VCaP (cell line): ENCODE measurements around the gene TRAF2.

ENCODE experiments used
- H3K27ac ChIP-seq: fragments of 450-650 bp; 2 replicates; pipeline ENCODE4 v1.5.1; 2017
- TF ChIP-seq, protein P1 (sequence below): fragments of 450-650 bp; conservative IDR thresholded peaks from 2 replicates; pipeline ENCODE4 v1.5.1; 2017; ENCODE audit warnings: mild to moderate bottlenecking, moderate library complexity

Gene TRAF2

DNA sequence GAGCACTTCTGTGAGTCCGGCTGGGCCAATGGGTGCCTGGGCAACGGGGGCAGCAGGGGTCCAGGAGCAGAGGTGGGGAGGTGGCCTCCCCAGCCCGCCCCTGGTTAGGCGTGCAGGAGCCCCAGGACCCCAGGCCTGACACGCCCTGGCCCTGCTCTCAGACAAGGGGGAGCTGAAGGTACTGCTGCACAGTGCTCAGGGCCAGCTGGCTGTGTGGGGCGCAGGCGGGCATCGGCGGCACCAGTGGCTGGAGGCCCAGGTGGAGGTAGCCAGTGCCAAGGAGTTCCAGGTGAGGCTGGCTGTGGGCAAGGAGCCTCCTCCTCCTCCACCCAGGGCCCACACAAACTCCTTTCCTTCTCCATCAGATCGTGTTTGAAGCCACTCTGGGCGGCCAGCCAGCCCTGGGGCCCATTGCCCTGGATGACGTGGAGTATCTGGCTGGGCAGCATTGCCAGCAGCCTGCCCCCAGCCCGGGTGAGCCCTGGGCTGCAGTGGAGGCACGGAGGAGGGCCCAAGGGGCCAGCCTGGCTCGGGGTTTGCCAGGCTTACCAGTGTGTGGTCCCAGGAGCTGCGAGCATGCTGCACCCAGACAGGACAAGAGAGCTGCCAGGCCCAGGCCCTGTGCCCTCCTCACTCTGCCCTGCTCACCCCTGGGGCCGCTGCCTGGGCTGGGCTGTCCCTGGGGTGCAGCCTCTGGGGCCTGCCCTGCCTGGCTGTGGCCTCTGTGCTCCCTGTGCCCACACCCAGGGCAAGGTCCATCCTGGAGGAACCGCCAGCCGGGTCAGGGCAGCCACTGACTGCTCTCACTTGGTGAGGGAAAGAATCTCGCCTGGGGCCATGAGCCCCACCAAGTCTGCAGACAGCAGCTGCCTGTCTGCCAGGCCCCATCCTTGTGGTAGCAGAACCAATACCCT lies 27.2 kb upstream of the TRAF2 start:
- TF ChIP-seq, protein P1, sequence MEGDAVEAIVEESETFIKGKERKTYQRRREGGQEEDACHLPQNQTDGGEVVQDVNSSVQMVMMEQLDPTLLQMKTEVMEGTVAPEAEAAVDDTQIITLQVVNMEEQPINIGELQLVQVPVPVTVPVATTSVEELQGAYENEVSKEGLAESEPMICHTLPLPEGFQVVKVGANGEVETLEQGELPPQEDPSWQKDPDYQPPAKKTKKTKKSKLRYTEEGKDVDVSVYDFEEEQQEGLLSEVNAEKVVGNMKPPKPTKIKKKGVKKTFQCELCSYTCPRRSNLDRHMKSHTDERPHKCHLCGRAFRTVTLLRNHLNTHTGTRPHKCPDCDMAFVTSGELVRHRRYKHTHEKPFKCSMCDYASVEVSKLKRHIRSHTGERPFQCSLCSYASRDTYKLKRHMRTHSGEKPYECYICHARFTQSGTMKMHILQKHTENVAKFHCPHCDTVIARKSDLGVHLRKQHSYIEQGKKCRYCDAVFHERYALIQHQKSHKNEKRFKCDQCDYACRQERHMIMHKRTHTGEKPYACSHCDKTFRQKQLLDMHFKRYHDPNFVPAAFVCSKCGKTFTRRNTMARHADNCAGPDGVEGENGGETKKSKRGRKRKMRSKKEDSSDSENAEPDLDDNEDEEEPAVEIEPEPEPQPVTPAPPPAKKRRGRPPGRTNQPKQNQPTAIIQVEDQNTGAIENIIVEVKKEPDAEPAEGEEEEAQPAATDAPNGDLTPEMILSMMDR, result no peak
- peak overlapping the region; percentile 80 for H3K27ac ChIP-seq

DNA sequence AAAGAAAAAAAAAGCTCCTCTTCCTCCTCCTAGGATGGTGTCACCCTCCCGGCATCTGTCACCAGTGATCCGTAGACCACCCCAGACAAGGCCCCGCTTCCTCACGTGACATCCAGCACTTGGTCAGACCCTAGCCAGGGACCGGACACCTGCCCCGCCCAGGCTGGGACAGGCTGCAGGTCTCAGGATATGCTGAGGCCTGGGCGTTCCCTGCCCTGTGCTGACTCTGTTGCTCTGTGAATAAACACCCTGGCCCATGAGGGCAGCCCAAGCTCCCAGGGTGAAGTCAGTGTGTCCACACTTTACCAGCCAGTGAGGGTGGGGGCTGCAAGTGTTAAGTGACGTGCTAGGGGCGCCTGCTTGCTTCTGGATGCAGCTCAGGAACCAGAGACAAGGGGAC lies 25.8 kb upstream of the TRAF2 start:
- TF ChIP-seq, protein P1, result no peak
- H3K27ac ChIP-seq, result peak overlapping the region; percentile 80

DNA sequence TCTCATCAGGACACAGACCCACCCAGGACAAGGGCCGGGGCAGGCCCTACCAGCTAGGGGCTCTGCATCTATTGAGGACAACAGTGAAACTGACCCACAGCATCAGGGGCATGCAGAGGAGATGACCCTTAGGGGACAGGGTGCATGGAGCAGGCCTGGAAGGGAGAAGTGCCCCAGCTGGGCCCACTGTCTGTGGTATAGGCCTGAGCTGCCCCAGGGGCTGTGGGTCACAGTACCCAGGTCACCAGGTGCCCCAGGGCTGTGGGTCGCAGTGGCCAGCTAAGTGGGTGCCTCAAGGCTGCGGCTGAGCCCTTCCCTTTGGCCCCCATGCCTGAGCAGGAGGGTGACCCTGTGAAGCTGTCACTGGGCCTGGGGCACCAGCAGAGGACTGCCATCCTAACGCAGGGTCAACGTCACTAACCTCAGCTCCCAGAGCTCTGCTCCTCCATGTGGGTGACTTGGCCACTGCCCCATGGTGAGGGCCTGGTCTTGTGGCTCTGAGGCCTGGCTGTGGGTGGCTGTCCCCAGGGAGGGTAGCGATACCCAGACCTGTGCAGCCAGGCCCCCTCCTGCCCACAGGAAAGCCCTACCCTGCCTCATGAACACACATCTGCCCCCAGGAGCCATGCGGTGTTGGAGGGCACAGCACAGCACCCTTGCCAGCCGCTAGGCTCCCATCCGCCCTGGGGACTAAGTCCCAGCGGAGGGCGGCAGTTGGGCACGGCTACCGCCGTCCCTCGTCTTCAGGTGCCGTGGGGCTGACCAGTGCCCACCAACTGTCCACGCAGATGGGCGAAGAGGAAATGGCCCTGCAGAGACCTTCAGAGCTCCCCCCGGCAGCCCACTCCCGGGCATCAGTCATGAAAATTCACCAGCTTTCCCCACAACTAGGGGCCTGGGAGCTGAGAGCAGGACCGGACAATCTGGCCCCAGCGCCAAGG lies 25.1 kb upstream of the TRAF2 start:
- peak overlapping the region; percentile 80 for H3K27ac ChIP-seq
- TF ChIP-seq, protein P1, result no peak

DNA sequence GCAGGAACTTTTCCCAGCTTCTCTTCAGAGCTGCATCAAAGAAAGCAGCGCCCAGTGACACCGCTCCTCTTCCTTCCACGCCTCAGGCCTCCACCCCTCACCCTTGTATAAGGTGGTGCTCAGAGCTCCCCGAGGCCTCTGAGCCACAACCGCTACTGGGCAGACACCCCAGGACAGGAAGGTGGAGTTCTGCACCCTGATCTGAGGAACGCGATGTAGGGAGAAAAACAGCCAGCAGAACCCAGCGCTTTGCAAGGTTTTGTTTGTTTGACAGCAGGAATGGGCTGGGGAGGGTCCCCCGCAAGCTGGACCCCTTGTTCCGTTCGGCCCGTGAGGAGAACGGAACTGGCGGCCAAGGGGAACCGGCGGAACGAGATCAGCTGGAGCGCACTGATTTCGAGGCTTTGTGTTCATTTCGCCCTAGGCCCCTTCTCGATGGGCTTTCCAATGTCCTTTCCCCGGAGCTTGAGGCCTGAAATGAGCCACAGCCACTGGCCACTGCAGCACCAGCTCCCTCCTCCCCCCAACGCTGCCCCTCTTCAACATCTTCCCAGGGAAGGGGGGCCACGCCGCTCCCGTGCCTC lies 24.4 kb upstream of the TRAF2 start:
- TF ChIP-seq, protein P1, result no peak
- peak overlapping the region; percentile 80 for H3K27ac ChIP-seq

DNA sequence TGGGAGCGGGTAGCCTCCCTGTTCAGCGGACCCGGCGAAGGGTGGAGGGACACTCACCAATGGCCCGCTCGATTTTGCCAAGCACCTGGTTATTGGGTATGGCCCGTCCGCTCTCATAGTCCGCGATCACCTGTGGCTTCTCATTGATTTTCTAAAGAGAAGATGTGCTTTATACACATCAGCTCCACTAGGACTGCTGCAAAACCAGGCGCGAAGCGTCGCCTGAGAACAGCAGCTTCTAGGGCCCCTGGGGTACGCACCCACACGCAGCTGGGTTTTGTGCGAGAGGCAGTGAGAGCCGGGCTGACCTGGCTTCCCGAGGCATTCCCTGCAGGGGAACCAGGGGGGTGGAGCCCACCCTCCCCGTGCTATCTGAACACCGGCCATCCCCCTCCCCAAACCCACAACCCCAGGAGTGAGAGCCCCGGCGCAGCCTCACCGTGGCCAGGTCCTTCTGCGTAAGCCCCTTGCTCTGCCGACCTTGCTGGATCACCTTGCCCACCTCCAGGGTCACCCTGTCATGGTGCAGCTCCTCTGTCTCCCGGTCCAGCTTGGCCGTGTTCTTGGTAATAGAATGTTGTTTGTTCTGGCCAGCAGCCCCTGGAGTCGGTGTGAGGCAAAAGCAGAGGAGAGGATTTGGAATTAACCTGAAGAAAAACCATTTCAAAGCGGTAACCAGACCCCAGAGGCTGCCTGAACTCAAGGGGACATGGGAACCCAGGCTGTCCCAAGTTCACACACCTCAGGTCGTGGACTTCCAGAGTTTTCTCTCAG lies 23.3 kb upstream of the TRAF2 start:
- H3K27ac ChIP-seq, result peak overlapping the region; percentile 80; the same call in 1 of the 2 replicates
- TF ChIP-seq, protein P1, result no peak

DNA sequence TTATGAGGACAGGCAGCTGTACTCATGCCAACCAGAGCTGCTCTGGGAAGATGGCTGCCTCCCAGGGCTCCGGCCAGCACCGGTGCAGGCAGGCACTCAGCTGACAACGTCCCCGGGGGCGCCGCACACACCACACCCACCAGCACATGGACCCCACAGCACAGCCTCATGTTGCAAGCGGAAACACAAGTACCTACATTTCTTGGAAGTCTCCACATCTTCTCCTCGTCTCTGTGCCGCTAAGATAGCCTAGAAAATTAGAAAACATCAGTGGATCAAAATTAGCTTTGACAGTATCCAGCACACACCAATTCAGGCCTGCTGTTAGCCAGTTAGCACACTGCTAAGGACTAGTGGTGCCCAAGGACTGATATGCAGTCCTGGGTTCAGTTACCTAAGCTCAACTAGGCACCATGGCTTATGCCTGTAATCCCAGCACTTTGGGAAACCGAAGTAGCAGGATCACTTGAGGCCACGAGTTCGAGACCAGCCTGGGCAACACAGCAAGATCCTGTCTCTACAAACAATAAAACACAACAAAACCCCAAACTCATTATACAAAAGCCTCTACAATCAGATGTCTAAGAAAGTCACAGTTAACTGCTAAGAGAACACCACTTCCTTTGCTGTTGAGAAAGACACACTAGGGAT lies 22.6 kb upstream of the TRAF2 start:
- H3K27ac ChIP-seq, result peak overlapping the region; percentile 91; the same call in 1 of the 2 replicates
- TF ChIP-seq, protein P1, result no peak
